LNCAP (cell line): ENCODE data around the gene GAB2.

Experiments used
- TF ChIP-seq, protein P1 (sequence below): fragments of 450-650 bp; IDR thresholded peaks from 2 replicates; pipeline ENCODE4 v1.5.1; 2017; ENCODE audit warnings: mild to moderate bottlenecking

The GAB2 gene

DNA sequence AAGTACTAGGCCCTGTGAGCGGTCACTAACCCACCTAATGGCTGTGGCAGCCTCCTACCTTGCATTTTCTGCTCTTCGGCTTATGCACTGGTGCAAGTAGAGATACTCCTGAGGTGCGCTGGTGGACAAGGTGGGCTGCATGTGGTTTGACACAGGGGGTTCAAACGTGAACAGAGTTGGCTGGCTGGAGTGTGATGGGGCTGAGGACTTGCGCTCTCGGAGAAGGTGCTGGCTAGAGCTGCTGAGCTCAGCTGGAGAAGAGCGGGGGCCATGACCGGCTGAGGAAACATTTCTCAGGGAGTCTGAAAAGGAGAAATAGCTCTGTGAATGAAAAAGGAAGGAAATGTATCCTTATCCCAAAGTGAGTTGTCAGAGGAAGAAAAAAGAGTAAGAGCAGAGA is 167.5 kb downstream of the GAB2 start:
- TF ChIP-seq, protein P1, sequence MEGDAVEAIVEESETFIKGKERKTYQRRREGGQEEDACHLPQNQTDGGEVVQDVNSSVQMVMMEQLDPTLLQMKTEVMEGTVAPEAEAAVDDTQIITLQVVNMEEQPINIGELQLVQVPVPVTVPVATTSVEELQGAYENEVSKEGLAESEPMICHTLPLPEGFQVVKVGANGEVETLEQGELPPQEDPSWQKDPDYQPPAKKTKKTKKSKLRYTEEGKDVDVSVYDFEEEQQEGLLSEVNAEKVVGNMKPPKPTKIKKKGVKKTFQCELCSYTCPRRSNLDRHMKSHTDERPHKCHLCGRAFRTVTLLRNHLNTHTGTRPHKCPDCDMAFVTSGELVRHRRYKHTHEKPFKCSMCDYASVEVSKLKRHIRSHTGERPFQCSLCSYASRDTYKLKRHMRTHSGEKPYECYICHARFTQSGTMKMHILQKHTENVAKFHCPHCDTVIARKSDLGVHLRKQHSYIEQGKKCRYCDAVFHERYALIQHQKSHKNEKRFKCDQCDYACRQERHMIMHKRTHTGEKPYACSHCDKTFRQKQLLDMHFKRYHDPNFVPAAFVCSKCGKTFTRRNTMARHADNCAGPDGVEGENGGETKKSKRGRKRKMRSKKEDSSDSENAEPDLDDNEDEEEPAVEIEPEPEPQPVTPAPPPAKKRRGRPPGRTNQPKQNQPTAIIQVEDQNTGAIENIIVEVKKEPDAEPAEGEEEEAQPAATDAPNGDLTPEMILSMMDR: no peak

DNA sequence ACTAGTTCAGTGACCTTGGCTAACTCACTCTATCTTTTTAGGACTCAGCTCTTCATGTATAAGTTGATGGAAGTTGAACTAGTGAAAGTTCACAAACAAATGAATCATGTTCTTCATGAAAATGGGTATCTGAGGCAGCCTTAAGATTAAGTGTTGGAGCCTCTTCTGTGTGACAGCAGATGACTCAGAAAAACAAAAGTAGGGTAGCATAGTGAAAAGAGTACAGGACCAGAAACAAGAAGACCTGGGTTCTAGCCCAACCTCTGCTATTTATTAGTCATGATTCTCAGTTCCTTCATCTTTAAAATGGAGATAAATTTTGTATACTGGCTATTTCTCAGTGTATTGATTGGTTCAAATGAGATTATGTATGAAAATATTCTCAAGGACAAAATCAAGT is 168.7 kb downstream of the GAB2 start:
- TF ChIP-seq, protein P1: no peak

DNA sequence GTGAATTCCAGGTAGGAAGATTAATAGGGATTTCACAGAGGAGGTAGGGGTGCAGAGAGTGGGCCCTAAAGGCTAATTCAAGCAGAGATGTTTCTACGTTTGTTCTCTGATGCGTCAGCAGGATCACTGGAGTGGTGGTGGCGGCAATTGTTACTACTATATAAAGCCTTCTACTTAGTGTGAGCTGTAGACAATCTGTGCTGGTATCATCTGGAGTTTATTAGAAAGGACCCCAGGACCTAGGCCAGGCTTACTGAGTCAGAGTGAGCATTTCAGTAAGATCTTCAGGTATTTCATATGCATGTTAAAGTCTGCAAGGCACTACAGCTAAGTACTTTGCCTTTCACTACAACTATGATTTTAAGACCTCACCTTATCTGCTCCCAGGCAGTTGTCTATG is 169.4 kb downstream of the GAB2 start:
- TF ChIP-seq, protein P1: no peak

DNA sequence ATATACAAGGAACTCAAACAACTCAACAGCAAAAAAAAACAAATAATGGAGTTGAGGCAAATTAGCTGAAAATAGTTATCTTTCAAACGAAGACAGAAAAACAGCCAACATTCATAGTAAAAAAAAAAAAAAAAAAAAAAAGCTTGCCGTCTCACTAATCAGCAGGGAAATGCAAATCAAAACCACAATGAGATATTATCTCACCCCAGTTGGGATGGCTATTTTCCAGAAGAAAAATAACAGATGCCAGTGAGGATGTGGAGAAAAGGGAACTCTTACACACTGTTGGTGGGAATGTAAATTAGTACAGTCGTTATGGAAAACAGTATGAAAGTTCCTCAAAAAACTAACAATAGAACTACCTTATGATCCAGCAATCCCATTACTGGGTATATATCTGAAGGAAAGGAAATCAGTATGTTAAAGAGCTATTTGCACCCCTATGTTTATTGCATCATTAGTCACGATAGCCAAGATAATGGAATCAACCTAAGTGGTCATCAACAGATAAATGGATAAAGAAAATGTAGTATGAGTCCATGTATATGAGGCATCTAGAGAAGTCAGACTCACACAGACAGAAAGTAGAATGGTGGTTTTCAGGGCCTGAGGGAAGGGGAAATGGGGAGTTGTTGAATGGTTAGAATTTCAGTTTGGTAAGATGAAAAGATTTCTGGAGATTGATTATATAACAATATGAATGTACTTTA is 172.9 kb downstream of the GAB2 start:
- TF ChIP-seq, protein P1: no peak

DNA sequence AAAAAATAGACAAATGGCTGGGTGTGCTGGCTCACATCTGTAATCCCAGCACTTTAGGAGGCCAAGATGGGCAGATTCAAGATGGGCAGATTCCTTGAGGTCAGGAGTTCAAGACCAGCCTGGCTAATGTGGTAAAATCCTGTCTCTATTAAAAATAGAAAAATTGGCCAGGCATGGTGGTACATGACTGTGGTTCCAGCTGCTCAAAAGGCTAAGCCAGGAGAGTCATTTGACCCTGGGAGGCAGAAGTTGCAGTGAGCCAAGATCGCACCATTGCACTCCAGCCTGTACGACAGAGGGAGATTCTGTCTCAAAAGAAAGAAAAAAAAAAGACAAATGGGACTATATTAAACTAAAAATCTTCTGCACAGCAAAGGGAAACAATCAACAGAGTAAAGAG is 173.5 kb downstream of the GAB2 start:
- TF ChIP-seq, protein P1: no peak

DNA sequence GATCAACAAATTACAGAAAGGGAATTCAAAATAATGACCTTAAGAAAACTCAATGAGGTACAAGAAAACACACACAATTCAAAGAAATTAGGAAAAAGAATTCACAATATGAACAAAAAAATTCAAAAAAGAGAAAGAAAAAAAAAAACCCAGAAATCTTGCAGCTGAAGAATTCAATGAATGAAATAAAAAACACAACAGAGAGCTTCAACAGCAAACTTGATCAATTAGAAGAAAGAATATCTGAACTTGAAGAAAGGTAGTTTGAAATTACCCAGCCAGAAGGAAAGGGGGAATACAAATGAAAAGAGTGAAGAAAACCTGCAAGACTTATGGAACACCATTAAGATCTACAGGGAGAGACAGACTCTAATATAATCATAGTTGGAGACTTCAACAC is 176.1 kb downstream of the GAB2 start:
- TF ChIP-seq, protein P1: no peak

DNA sequence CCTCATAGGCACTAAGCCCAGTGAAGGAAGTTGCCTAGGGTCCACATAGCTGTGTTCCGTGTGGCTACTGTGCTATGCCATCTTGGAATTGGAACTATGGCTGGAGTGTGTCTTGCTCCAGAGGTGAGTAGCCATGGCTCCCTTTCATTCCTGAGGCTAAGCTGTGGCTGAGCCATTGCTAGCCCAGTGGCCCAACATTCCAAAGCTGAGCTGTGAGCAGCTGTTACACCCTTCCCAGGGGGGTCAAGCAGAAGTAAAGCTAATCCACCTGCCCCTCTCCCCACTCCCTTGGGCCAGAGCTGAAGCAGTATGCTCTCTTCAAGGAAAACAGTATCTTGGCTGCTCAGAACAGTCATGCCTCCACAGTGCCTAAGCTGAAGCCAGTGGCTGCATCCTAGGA is 177.8 kb downstream of the GAB2 start:
- TF ChIP-seq, protein P1: no peak
